ENCODE data around the gene CST3. TPM values are rescaled to one million over a fixed set of nuclear protein-coding genes. Genes with fewer than 3 reads are reported as not detected.
"Not testable (repeated sequence)": the region's sequence is repeated elsewhere in the genome, so short reads cannot be mapped to it uniquely, and the experiment has no call there.

The CST3 gene
- total and polyA plus RNA-seq, 9 donors, result 70.0 to 145 (median 114) TPM

- not testable (repeated sequence) for H3K27me3 ChIP-seq (ENCODE audit: control insufficient read depth, insufficient read depth, low read length); H3K4me1 ChIP-seq (ENCODE audit: control insufficient read depth, insufficient read depth, low read length); H3K36me3 ChIP-seq (ENCODE audit: control insufficient read depth, insufficient read depth, low read length); H3K9me3 ChIP-seq (replicated peaks; ENCODE audit: control insufficient read depth, low read depth, low read length); DNase-seq; H3K4me3 ChIP-seq (ENCODE audit: low read length); H3K27ac ChIP-seq (ENCODE audit: low read length)
- 80% methylated on average over 3 of the region's 4 CpGs for WGBS (ENCODE audit: insufficient coverage)
Observed at GRCh38 chr20:23664046-23664445, 26.3 kb upstream of the CST3 start.

GRCh38 chr20:23663180-23663579, 25.4 kb upstream of the CST3 start:
- H3K27me3 ChIP-seq (ENCODE audit: control insufficient read depth, insufficient read depth, low read length), result no peaks in the 10 kb centered on the region
- H3K4me1 ChIP-seq (ENCODE audit: control insufficient read depth, insufficient read depth, low read length), result peaks cover 9% of the 10 kb centered on the region
- DNase-seq, result no peak
- no peak overlapping the region for H3K27ac ChIP-seq (ENCODE audit: low read length)
- H3K4me3 ChIP-seq (ENCODE audit: low read length), result no peak overlapping the region
- no peaks in the 10 kb centered on the region for H3K36me3 ChIP-seq (ENCODE audit: control insufficient read depth, insufficient read depth, low read length)
- H3K9me3 ChIP-seq (replicated peaks; ENCODE audit: control insufficient read depth, low read depth, low read length), result no peaks in the 10 kb centered on the region
- WGBS (ENCODE audit: insufficient coverage), result 72% methylated on average over 3 of the region's 6 CpGs

- no peak for DNase-seq
- H3K27me3 ChIP-seq (ENCODE audit: control insufficient read depth, insufficient read depth, low read length), result no peaks in the 10 kb centered on the region
- 91% methylated on average over 7 of the region's 9 CpGs for WGBS (ENCODE audit: insufficient coverage)
- H3K9me3 ChIP-seq (replicated peaks; ENCODE audit: control insufficient read depth, low read depth, low read length), result no peaks in the 10 kb centered on the region
- H3K4me1 ChIP-seq (ENCODE audit: control insufficient read depth, insufficient read depth, low read length), result peaks cover 9% of the 10 kb centered on the region
- H3K27ac ChIP-seq (ENCODE audit: low read length), result no peak overlapping the region
- H3K36me3 ChIP-seq (ENCODE audit: control insufficient read depth, insufficient read depth, low read length), result no peaks in the 10 kb centered on the region
- H3K4me3 ChIP-seq (ENCODE audit: low read length), result no peak overlapping the region
Observed at GRCh38 chr20:23662276-23662870, 24.6 kb upstream of the CST3 start.

GRCh38 chr20:23661002-23661429, 23.3 kb upstream of the CST3 start:
- no peak overlapping the region for H3K4me3 ChIP-seq (ENCODE audit: low read length)
- H3K9me3 ChIP-seq (replicated peaks; ENCODE audit: control insufficient read depth, low read depth, low read length), result no peaks in the 10 kb centered on the region
- no peak overlapping the region for H3K27ac ChIP-seq (ENCODE audit: low read length)
- 67% methylated on average over 1 of the region's 6 CpGs for WGBS (ENCODE audit: insufficient coverage)
- DNase-seq, result no peak
- peaks cover 10% of the 10 kb centered on the region for H3K4me1 ChIP-seq (ENCODE audit: control insufficient read depth, insufficient read depth, low read length)
- no peaks in the 10 kb centered on the region for H3K36me3 ChIP-seq (ENCODE audit: control insufficient read depth, insufficient read depth, low read length)
- no peaks in the 10 kb centered on the region for H3K27me3 ChIP-seq (ENCODE audit: control insufficient read depth, insufficient read depth, low read length)

- H3K9me3 ChIP-seq (replicated peaks; ENCODE audit: control insufficient read depth, low read depth, low read length), result no peaks in the 10 kb centered on the region
- H3K4me1 ChIP-seq (ENCODE audit: control insufficient read depth, insufficient read depth, low read length), result peaks cover 17% of the 10 kb centered on the region
- no peaks in the 10 kb centered on the region for H3K27me3 ChIP-seq (ENCODE audit: control insufficient read depth, insufficient read depth, low read length)
- no peak overlapping the region for H3K27ac ChIP-seq (ENCODE audit: low read length)
- H3K36me3 ChIP-seq (ENCODE audit: control insufficient read depth, insufficient read depth, low read length), result no peaks in the 10 kb centered on the region
- H3K4me3 ChIP-seq (ENCODE audit: low read length), result no peak overlapping the region
- DNase-seq, result peak; percentile 85
- WGBS (ENCODE audit: insufficient coverage), result 36% methylated on average over 3 of the region's 8 CpGs
Observed at GRCh38 chr20:23659989-23660837, 22.5 kb upstream of the CST3 start.

- WGBS (ENCODE audit: insufficient coverage), result 91% methylated on average over 1 of the region's 2 CpGs
- H3K36me3 ChIP-seq (ENCODE audit: control insufficient read depth, insufficient read depth, low read length); H3K27ac ChIP-seq (ENCODE audit: low read length); H3K27me3 ChIP-seq (ENCODE audit: control insufficient read depth, insufficient read depth, low read length); H3K4me3 ChIP-seq (ENCODE audit: low read length); DNase-seq; H3K9me3 ChIP-seq (replicated peaks; ENCODE audit: control insufficient read depth, low read depth, low read length): not testable (repeated sequence)
- peaks cover 20% of the 10 kb centered on the region for H3K4me1 ChIP-seq (ENCODE audit: control insufficient read depth, insufficient read depth, low read length)
Observed at GRCh38 chr20:23659610-23659988, 21.8 kb upstream of the CST3 start.

GRCh38 chr20:23658989-23659609, 21.3 kb upstream of the CST3 start:
- Histone ChIP-seq H3K27ac (ENCODE audit: low read length) (no peak overlapping the region), H3K27me3 (ENCODE audit: control insufficient read depth, insufficient read depth, low read length) (no peaks in the 10 kb centered on the region), H3K36me3 (ENCODE audit: control insufficient read depth, insufficient read depth, low read length) (no peaks in the 10 kb centered on the region), H3K9me3 (replicated peaks; ENCODE audit: control insufficient read depth, low read depth, low read length) (no peaks in the 10 kb centered on the region), H3K4me1 (ENCODE audit: control insufficient read depth, insufficient read depth, low read length) (peaks cover 24% of the 10 kb centered on the region), H3K4me3 (ENCODE audit: low read length) (no peak overlapping the region)
- 79% methylated on average over 4 of the region's 8 CpGs for WGBS (ENCODE audit: insufficient coverage)
- no peak for DNase-seq

GRCh38 chr20:23658336-23658735, 20.6 kb upstream of the CST3 start:
- Histone ChIP-seq H3K4me3 (ENCODE audit: low read length) (no peak overlapping the region), H3K27ac (ENCODE audit: low read length) (no peak overlapping the region), H3K36me3 (ENCODE audit: control insufficient read depth, insufficient read depth, low read length) (no peaks in the 10 kb centered on the region), H3K4me1 (ENCODE audit: control insufficient read depth, insufficient read depth, low read length) (peaks cover 32% of the 10 kb centered on the region), H3K9me3 (replicated peaks; ENCODE audit: control insufficient read depth, low read depth, low read length) (no peaks in the 10 kb centered on the region), H3K27me3 (ENCODE audit: control insufficient read depth, insufficient read depth, low read length) (peaks cover 2% of the 10 kb centered on the region)
- WGBS (ENCODE audit: insufficient coverage), result no CpG with 5 or more reads among the region's 2 CpGs
- no peak for DNase-seq

GRCh38 chr20:23657202-23657601, 19.4 kb upstream of the CST3 start:
- Histone ChIP-seq H3K9me3 (replicated peaks; ENCODE audit: control insufficient read depth, low read depth, low read length) (no peaks in the 10 kb centered on the region), H3K27me3 (ENCODE audit: control insufficient read depth, insufficient read depth, low read length) (peaks cover 2% of the 10 kb centered on the region), H3K27ac (ENCODE audit: low read length) (no peak overlapping the region), H3K4me3 (ENCODE audit: low read length) (no peak overlapping the region), H3K36me3 (ENCODE audit: control insufficient read depth, insufficient read depth, low read length) (no peaks in the 10 kb centered on the region), H3K4me1 (ENCODE audit: control insufficient read depth, insufficient read depth, low read length) (peaks cover 33% of the 10 kb centered on the region)
- DNase-seq, result no peak
- WGBS (ENCODE audit: insufficient coverage), result 60% methylated on average over 4 of the region's 8 CpGs

- peak; percentile 32 for DNase-seq
- no peaks in the 10 kb centered on the region for H3K9me3 ChIP-seq (replicated peaks; ENCODE audit: control insufficient read depth, low read depth, low read length)
- H3K27me3 ChIP-seq (ENCODE audit: control insufficient read depth, insufficient read depth, low read length), result peaks cover 2% of the 10 kb centered on the region
- no peak overlapping the region for H3K27ac ChIP-seq (ENCODE audit: low read length)
- H3K36me3 ChIP-seq (ENCODE audit: control insufficient read depth, insufficient read depth, low read length), result no peaks in the 10 kb centered on the region
- no peak overlapping the region for H3K4me3 ChIP-seq (ENCODE audit: low read length)
- 55% methylated on average over 7 of the region's 10 CpGs for WGBS (ENCODE audit: insufficient coverage)
- H3K4me1 ChIP-seq (ENCODE audit: control insufficient read depth, insufficient read depth, low read length), result peaks cover 33% of the 10 kb centered on the region
Observed at GRCh38 chr20:23656372-23656771, 18.6 kb upstream of the CST3 start.
